Measurements from ENCODE around the gene BRAT1. TPM values are rescaled to one million over a fixed set of nuclear protein-coding genes. Genes with fewer than 3 reads are reported as not detected.

BRAT1 gene
- 10 to 100 TPM; 20.7 to 27.9 (median 22.1) TPM for total RNA-seq
- long read RNA-seq, donor 1, transcript BRAT1-201 (14 exons, 2,915 nt), result major isoform, 48 of 119 reads
- long read RNA-seq, donor 1, partial matches to known transcripts, result 29 of 119 reads
- long read RNA-seq, donor 1, other reads (novel, unspliced or antisense), result 42 of 119 reads
- long read RNA-seq, donor 2, transcript BRAT1-201 (14 exons, 2,915 nt), result major isoform, 16 of 31 reads
- long read RNA-seq, donor 2, partial matches to known transcripts, result 11 of 31 reads
- long read RNA-seq, donor 2, other reads (novel, unspliced or antisense), result 4 of 31 reads

GRCh38 chr7:2555121-2556052 is at the start of gene BRAT1:
TSS of gene BRAT1 (minus strand) at chr7:2555524. CDS start at chr7:2554431, 1,093 bp downstream.
- Histone ChIP-seq H3K4me1 (ENCODE audit: low read depth) (peaks cover 24% of the 10 kb centered on the region), H3K4me3 (peak within 1 kb of the TSS; percentile 65), H3K9me3 (no peaks in the 10 kb centered on the region), H3K36me3 (ENCODE audit: low read depth) (no peaks in the 10 kb centered on the region)
- intact Hi-C loops (cut with DNase I, micrococcal nuclease), result no loop called here
- peak; percentile 98 to 99 (median 99) for DNase-seq
- ATAC-seq, result peak; percentile 90
- TF ChIP-seq, protein P1, sequence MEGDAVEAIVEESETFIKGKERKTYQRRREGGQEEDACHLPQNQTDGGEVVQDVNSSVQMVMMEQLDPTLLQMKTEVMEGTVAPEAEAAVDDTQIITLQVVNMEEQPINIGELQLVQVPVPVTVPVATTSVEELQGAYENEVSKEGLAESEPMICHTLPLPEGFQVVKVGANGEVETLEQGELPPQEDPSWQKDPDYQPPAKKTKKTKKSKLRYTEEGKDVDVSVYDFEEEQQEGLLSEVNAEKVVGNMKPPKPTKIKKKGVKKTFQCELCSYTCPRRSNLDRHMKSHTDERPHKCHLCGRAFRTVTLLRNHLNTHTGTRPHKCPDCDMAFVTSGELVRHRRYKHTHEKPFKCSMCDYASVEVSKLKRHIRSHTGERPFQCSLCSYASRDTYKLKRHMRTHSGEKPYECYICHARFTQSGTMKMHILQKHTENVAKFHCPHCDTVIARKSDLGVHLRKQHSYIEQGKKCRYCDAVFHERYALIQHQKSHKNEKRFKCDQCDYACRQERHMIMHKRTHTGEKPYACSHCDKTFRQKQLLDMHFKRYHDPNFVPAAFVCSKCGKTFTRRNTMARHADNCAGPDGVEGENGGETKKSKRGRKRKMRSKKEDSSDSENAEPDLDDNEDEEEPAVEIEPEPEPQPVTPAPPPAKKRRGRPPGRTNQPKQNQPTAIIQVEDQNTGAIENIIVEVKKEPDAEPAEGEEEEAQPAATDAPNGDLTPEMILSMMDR (IDR thresholded peaks at IDR 0.05), result peak; percentile 22

DNA sequence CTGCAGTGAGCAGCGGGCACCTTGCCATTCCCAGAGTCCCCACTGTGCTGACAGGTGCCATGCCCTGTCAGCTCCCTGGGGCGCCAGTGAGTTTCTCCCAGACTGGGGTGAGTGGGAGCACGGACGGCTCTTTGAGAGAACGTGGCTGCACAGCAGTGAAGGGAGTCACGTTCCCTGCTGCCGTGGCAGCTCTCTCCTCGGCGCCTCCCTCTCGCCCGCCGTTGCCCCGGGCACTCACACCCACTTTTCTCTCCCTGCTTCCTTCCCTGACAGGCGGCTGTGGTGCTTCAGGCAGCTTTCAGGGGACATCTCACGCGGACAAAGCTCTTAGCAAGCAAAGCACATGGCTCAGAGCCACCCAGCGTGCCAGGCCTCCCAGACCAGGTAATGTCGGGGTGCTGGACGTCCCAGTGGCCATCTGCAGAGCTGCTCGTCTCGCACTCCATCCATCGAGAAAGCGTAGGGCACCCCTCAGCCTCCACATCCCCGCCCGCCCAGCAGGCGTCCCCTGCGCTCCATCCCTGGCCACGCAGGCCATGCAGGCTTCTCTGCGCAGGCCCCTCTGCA is 49.4 kb upstream of the BRAT1 start:
- TF ChIP-seq, protein P1 (IDR thresholded peaks at IDR 0.05), result no peak
- Histone ChIP-seq H3K4me1 (ENCODE audit: low read depth) (no peaks in the 10 kb centered on the region), H3K36me3 (ENCODE audit: low read depth) (peaks cover 5% of the 10 kb centered on the region), H3K4me3 (no peak overlapping the region), H3K9me3 (no peaks in the 10 kb centered on the region)
- no peak for DNase-seq
- ATAC-seq, result no peak
- intact Hi-C loops (cut with DNase I, micrococcal nuclease), result no loop called here

GRCh38 chr7:2603044-2603965 is 48.0 kb upstream of the BRAT1 start:
- TF ChIP-seq, protein P1 (IDR thresholded peaks at IDR 0.05), result no peak
- ATAC-seq (no peak), DNase-seq (no peak)
- Histone ChIP-seq H3K9me3 (no peaks in the 10 kb centered on the region), H3K36me3 (ENCODE audit: low read depth) (peaks cover 5% of the 10 kb centered on the region), H3K4me1 (ENCODE audit: low read depth) (no peaks in the 10 kb centered on the region), H3K4me3 (no peak overlapping the region)
- intact Hi-C loops (cut with DNase I, micrococcal nuclease), result no loop called here

DNA sequence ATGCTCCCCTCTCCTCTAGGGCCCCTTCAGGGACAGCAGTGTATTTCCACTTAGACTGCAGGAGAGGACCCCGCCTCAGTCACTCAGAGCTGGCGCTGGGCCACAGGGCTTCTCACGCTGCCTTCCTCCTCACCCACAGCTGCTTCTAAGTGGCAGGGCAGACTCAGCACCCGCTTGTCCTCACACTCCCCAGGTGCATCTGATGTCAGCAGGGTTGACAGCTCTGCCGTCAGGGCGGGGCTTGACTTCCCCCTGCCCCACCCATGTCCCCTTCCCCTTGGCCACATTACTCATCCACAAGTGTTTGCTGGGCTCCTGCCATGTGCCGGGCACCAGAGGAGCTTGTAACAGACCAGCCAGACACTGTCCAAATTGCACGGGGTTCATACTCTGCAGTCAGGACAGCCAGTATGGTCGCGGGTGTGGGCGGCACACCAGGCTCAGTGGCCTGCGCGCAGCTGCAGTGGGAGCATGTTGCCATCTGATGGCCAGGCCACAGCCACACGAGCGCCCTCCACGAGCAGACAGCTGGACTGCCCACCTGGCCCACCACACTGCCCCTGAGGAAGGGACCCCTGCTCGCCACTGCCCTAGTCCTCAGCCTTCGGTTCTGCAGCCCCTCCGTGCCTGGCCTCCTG is 47.2 kb upstream of the BRAT1 start:
- Histone ChIP-seq H3K9me3 (no peaks in the 10 kb centered on the region), H3K36me3 (ENCODE audit: low read depth) (peaks cover 5% of the 10 kb centered on the region), H3K4me1 (ENCODE audit: low read depth) (no peaks in the 10 kb centered on the region), H3K4me3 (no peak overlapping the region)
- ATAC-seq (no peak), DNase-seq (no peak)
- intact Hi-C loops (cut with DNase I, micrococcal nuclease), result no loop called here
- TF ChIP-seq, protein P1 (IDR thresholded peaks at IDR 0.05), result no peak

All from mucosa of descending colon (tissue), 3 donors.